ENCODE measurements around the gene WWOX. TPM values are rescaled to one million over a fixed set of nuclear protein-coding genes. Genes with fewer than 3 reads are reported as not detected.

The WWOX gene
- total RNA-seq, 4 donors from 2014 or later: 21.4 to 55.6 (median 33.2) TPM

DNA sequence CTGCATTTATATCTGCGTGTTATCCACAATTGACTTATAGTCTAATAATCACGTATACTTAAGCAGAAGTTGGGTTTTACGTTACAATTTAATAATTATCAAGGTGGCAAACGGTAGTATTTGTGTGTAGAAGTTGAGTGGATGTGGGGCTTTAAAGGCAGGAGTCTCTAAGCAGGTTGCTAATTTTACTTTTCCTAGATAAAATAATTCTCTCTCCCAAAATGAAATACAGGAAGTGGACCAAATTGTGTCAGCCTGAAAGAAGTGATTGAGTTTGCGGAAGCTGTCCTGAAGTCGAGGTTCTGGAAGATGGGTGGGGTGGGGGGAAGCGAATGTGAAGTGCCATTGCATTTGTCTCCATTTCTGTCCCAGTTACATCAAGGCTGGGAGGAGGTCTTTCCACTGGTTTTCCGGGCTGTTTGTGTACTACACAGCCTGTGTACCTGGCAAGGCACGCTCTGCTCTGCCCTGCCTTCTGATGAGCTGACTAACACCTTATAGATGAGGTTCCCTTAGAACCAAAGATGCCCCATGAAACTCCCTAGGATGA lies 385.1 kb downstream of the WWOX start:
- ATAC-seq (ENCODE audit: low FRiP score) (no peak), DNase-seq (ENCODE audit: low spot score) (no peak)
- TF ChIP-seq, protein P1, sequence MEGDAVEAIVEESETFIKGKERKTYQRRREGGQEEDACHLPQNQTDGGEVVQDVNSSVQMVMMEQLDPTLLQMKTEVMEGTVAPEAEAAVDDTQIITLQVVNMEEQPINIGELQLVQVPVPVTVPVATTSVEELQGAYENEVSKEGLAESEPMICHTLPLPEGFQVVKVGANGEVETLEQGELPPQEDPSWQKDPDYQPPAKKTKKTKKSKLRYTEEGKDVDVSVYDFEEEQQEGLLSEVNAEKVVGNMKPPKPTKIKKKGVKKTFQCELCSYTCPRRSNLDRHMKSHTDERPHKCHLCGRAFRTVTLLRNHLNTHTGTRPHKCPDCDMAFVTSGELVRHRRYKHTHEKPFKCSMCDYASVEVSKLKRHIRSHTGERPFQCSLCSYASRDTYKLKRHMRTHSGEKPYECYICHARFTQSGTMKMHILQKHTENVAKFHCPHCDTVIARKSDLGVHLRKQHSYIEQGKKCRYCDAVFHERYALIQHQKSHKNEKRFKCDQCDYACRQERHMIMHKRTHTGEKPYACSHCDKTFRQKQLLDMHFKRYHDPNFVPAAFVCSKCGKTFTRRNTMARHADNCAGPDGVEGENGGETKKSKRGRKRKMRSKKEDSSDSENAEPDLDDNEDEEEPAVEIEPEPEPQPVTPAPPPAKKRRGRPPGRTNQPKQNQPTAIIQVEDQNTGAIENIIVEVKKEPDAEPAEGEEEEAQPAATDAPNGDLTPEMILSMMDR (IDR thresholded peaks at IDR 0.05): no peak

DNA sequence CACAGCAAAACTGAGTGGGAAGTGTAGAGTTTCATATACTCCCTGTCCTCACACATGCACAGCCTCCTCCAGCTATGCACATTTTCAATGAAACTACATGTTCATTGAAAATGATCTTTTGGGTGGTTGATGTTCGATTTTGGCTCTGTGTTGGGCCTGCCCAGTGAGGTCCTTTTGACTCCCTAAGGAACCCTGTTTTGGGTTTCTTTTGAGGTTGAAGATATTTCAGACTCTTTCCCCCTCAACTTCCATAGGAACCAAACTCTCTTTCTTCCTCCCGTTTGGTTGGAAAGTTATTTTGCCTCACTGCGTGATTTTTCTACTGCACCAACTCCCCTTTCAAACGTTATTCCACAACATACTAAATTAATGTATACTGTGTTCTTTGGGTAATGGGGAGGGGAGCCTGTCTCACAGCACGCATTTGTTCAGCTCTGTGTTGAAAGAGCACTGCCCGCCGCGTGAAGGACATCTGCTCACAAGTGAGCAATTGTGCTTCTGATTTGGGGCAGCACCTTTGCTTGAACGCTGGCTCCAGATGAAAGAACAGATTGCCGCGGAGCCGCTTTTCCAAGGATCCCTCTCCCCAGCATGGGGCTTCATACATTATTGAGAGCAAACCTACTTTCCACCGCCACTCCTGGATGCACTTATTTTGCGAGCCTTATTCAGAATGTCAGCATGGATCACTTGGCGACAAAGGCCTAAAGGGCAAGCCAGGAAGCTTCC lies 385.9 kb downstream of the WWOX start:
- TF ChIP-seq, protein P1 (IDR thresholded peaks at IDR 0.05): no peak
- no peak for ATAC-seq (ENCODE audit: low FRiP score)
- DNase-seq (ENCODE audit: low spot score): no peak

DNA sequence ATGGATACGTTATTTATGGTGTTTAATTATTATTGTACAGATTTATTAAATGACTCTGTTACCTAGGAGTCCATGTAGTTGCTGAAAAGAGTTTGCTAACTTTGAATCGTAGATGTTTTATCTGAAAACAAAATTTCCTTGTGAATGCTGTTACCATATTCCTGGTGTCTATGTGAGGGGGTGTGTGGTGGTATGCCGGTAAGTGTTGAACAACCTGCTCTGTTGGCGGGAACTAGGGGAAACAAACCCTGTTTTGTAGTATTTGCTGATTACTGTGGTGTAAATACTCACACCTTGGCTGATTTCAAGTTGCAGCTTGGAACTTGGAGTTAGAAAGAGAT lies 386.4 kb downstream of the WWOX start:
- no peak for DNase-seq (ENCODE audit: low spot score)
- no peak for ATAC-seq (ENCODE audit: low FRiP score)
- TF ChIP-seq, protein P1 (IDR thresholded peaks at IDR 0.05): no peak

DNA sequence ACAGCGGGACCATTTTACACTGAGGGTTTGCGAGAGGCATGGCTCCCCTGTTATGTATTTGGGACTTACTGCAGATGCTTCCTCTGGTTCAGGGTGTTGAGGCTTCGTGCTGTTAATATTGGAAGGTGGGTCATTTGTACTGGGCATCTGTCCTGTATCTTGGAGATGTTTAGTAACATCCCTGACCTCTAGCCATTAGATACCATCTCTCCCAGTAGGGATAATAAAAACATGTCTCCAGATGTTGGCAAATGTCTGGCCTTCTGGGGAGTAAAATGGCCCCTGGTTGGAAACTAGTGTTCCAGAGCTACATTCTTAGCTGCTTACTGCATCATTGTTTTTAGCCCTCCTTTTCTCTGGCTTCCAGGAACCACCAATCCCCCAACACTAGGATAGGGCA lies 388.0 kb downstream of the WWOX start:
- ATAC-seq (ENCODE audit: low FRiP score) (no peak), DNase-seq (ENCODE audit: low spot score) (no peak)
- TF ChIP-seq, protein P1 (IDR thresholded peaks at IDR 0.05): no peak

DNA sequence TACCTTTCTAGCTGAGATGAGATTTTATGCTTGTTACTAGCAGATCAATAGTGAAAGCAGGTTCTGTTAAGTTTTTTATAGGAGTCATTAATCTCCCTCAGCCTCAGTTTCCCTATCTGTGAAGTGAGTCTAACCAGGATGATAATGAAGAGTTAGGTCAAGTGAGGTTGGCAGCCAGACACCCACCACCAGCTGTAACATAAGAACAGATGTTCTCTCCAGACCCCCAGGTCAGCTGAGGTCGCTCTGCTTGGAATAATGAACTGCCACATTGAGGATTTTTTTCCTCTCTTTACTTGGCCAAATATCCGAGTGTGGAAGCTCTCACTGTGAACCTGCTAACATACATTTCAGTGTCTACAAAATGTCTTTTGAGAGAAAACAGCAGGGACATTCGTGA lies 389.6 kb downstream of the WWOX start:
- no peak for DNase-seq (ENCODE audit: low spot score)
- ATAC-seq (ENCODE audit: low FRiP score): no peak
- TF ChIP-seq, protein P1 (IDR thresholded peaks at IDR 0.05): no peak

DNA sequence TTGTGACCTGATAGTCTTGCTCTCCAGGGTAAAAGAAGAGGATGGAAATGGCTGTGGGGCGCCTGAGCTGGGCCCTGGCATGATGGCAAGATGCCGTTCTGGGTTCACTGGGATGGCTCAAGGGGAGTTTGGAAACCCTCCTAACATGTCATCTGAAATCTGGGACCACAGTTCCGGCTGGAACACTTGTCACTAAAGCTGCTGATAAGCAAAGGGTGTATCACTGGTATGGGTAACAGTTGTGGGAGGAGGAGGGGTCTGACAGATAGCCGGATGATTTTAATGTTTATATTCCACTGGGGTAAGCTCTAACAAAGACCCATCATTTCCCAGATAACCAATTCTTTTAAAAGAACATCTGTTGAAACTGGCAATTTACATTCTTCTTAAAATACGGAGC lies 390.2 kb downstream of the WWOX start:
- TF ChIP-seq, protein P1 (IDR thresholded peaks at IDR 0.05): no peak
- no peak for ATAC-seq (ENCODE audit: low FRiP score)

DNA sequence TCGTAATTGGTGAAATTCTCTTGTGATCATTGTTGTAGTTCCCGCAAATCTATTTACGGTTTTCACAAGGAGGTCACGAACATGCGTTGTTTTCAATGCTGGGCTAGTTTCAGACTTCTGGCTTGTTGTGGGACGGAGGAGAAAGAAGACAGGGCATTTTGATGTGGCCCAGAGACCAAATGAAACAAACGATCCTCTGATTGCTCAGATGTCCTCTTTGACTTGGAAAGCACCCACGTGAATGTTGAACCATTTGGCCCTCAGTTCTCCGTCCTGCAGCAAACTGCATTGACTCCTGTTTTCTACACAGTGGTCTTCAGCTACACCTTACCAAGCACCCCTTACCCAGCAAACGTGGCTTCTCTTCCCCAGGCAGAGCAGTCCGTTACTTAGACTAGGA lies 391.0 kb downstream of the WWOX start:
- DNase-seq (ENCODE audit: low spot score) (no peak), ATAC-seq (ENCODE audit: low FRiP score) (no peak)
- TF ChIP-seq, protein P1 (IDR thresholded peaks at IDR 0.05): no peak

More for the DNA sequence above, 390.2 kb downstream of the WWOX start:
- no peak for DNase-seq (ENCODE audit: low spot score)
